H9 (cell line): ENCODE results near the gene CLASP2. TPM values are rescaled to one million over a fixed set of nuclear protein-coding genes. Genes with fewer than 3 reads are reported as not detected.

ENCODE experiments used
- DNase-seq: peaks from one replicate; pipeline ENCODE4 v3.0.0-alpha.2; 2017
- H2AFZ ChIP-seq: one replicate; pipeline ENCODE4 v1.6.1; 2013; ENCODE audit warnings: mild to moderate bottlenecking, low read length, control low read depth, moderate library complexity
- H2AK5ac ChIP-seq: 2 replicates; pipeline ENCODE4 v1.6.1; 2013; ENCODE audit warnings: low read length, control low read depth, mixed read lengths; ENCODE audit not compliant: insufficient read length
- H2BK120ac ChIP-seq: one replicate; pipeline ENCODE4 v1.6.1; 2013; ENCODE audit warnings: low read depth, mild to moderate bottlenecking, low read length, control low read depth, inconsistent platforms; ENCODE audit not compliant: poor library complexity, severe bottlenecking
- H2BK12ac ChIP-seq: 2 replicates; pipeline ENCODE4 v1.6.1; 2013; ENCODE audit warnings: low read length, control low read depth, mixed read lengths, low read depth; ENCODE audit not compliant: insufficient read length
- H2BK15ac ChIP-seq: 2 replicates; pipeline ENCODE4 v1.6.1; 2013; ENCODE audit warnings: low read depth, low read length, control low read depth
- H2BK20ac ChIP-seq: one replicate; pipeline ENCODE4 v1.6.1; 2013; ENCODE audit warnings: low read depth, mild to moderate bottlenecking, low read length, control low read depth, inconsistent platforms; ENCODE audit not compliant: poor library complexity, severe bottlenecking
- H2BK5ac ChIP-seq: 2 replicates; pipeline ENCODE4 v1.6.1; 2013; ENCODE audit warnings: low read length, control low read depth, mixed read lengths; ENCODE audit not compliant: insufficient read length
- H3K14ac ChIP-seq: 2 replicates; pipeline ENCODE4 v1.6.1; 2013; ENCODE audit warnings: low read length, control low read depth; ENCODE audit not compliant: insufficient read depth
- H3K18ac ChIP-seq: 2 replicates; pipeline ENCODE4 v1.6.1; 2013; ENCODE audit warnings: low read depth, mild to moderate bottlenecking, mixed read lengths, low read length, control low read depth; ENCODE audit not compliant: insufficient read length
- H3K23ac ChIP-seq: 2 replicates; pipeline ENCODE4 v1.6.1; 2013; ENCODE audit warnings: low read length, control low read depth, mixed read lengths, low read depth; ENCODE audit not compliant: insufficient read length
- H3K23me2 ChIP-seq: 2 replicates; pipeline ENCODE4 v1.6.1; 2013; ENCODE audit warnings: low read depth, mild to moderate bottlenecking, mixed read lengths, low read length, control low read depth; ENCODE audit not compliant: insufficient read length, poor library complexity, severe bottlenecking
- H3K27ac ChIP-seq: 2 replicates; pipeline ENCODE4 v1.5.1; 2013; ENCODE audit warnings: low read length, control low read depth, mixed read lengths, low read depth; ENCODE audit not compliant: insufficient read length
- H3K27me3 ChIP-seq: 2 replicates; pipeline ENCODE4 v1.6.1; 2013; ENCODE audit warnings: low read length, control low read depth, inconsistent platforms; ENCODE audit not compliant: insufficient read depth
- H3K4ac ChIP-seq: 2 replicates; pipeline ENCODE4 v1.6.1; 2013; ENCODE audit warnings: low read depth, mild to moderate bottlenecking, control low read depth, inconsistent platforms, low read length, moderate library complexity
- H3K4me1 ChIP-seq: 2 replicates; pipeline ENCODE4 v1.6.1; 2013; ENCODE audit warnings: low read length, control low read depth, inconsistent platforms; ENCODE audit not compliant: insufficient read depth
- H3K4me2 ChIP-seq: 2 replicates; pipeline ENCODE4 v1.6.1; 2013; ENCODE audit warnings: low read length, control low read depth, mixed read lengths; ENCODE audit not compliant: insufficient read length, insufficient read depth
- H3K56ac ChIP-seq: 2 replicates; pipeline ENCODE4 v1.6.1; 2013; ENCODE audit warnings: low read depth, mild to moderate bottlenecking, mixed read lengths, low read length, control low read depth; ENCODE audit not compliant: insufficient read length
- H3K79me1 ChIP-seq: 2 replicates; pipeline ENCODE4 v1.6.1; 2013; ENCODE audit warnings: low read depth, mild to moderate bottlenecking, moderate library complexity, low read length, control low read depth, inconsistent platforms; ENCODE audit not compliant: insufficient read depth, poor library complexity, severe bottlenecking
- H3K79me2 ChIP-seq: 2 replicates; pipeline ENCODE4 v1.6.1; 2013; ENCODE audit warnings: low read length, control low read depth, inconsistent platforms; ENCODE audit not compliant: insufficient read depth
- H3K9ac ChIP-seq: 2 replicates; pipeline ENCODE4 v1.6.1; 2013; ENCODE audit warnings: low read length, control low read depth, mixed read lengths; ENCODE audit not compliant: insufficient read length; ENCODE audit errors: extremely low read depth
- H3K9me3 ChIP-seq: one replicate; pipeline ENCODE4 v1.6.1; 2013; ENCODE audit warnings: low read depth, low read length, inconsistent platforms; ENCODE audit not compliant: control insufficient read depth
- H3T11ph ChIP-seq: one replicate; pipeline ENCODE4 v1.6.1; 2013; ENCODE audit warnings: mild to moderate bottlenecking, low read length, control low read depth, inconsistent platforms
- H4K20me1 ChIP-seq: one replicate; pipeline ENCODE4 v1.6.1; 2013; ENCODE audit not compliant: control insufficient read depth, insufficient read length, insufficient read depth
- H4K5ac ChIP-seq: 2 replicates; pipeline ENCODE4 v1.6.1; 2013; ENCODE audit warnings: low read depth, mild to moderate bottlenecking, mixed read lengths, low read length, control low read depth; ENCODE audit not compliant: insufficient read length
- H4K8ac ChIP-seq: replicated peaks from 2 replicates; pipeline ENCODE4 v1.6.1; 2013; ENCODE audit warnings: low read length, control low read depth, mixed read lengths, low read depth; ENCODE audit not compliant: insufficient read length
- H4K91ac ChIP-seq: 2 replicates; pipeline ENCODE4 v1.6.1; 2013; ENCODE audit warnings: low read depth, mild to moderate bottlenecking, moderate library complexity, mixed read lengths, low read length, control low read depth; ENCODE audit not compliant: insufficient read length
- H3K27ac Mint-ChIP-seq, 3 experiments: 2 replicates in 2 of 3; 3 replicates in 1 of 3; pipeline ENCODE4 v1.8.0; 2020 to 2021; ENCODE audit warnings: mixed read lengths in 3 of 3, mild to moderate bottlenecking in 1 of 3, moderate library complexity in 1 of 3
- H3K27me3 Mint-ChIP-seq: 2 replicates; pipeline ENCODE4 v1.8.0; 2021; ENCODE audit warnings: low read depth, mild to moderate bottlenecking, moderate library complexity, mixed read lengths
- H3K36me3 Mint-ChIP-seq, 3 experiments: 2 replicates in 2 of 3; 3 replicates in 1 of 3; pipeline ENCODE4 v1.8.0; 2020 to 2021; ENCODE audit warnings: low read depth in 3 of 3, mixed read lengths in 3 of 3; ENCODE audit not compliant: insufficient read depth in 1 of 3
- H3K4me1 Mint-ChIP-seq, 2 experiments: 2 replicates each; pipeline ENCODE4 v1.8.0; 2020; ENCODE audit warnings: mixed read lengths in 2 of 2
- H3K4me3 Mint-ChIP-seq, 2 experiments: 2 replicates in 1 of 2; 3 replicates in 1 of 2; pipeline ENCODE4 v1.8.0; 2020 to 2021; ENCODE audit warnings: mild to moderate bottlenecking in 2 of 2, mixed read lengths in 2 of 2, moderate library complexity in 1 of 2
- H3K9me3 Mint-ChIP-seq, 2 experiments: 2 replicates in 1 of 2; 3 replicates in 1 of 2; pipeline ENCODE4 v1.8.0; 2020; ENCODE audit warnings: mild to moderate bottlenecking in 2 of 2, mixed read lengths in 2 of 2, moderate library complexity in 1 of 2
- WGBS: extraction: QIAGEN DNeasy Blood & Tissue Kit; methylation state at CpG from one replicate; pipeline ENCODE4 v1.1.7; 2013; ENCODE audit warnings: missing lambda C conversion rate, low lambda C conversion rate, mixed read lengths; ENCODE audit not compliant: insufficient read length; ENCODE audit errors: extremely low coverage; 5-methylcytosine and 5-hydroxymethylcytosine counted together
- total RNA-seq: library from RNA; stranded (reverse); gene quantifications from 2 replicates; pipeline ENCODE4 v1.2.1, GENCODE V29; 2021
- TF ChIP-seq, protein P1 (sequence below): fragments of 200-600 bp; sonication (generic); conservative IDR thresholded peaks from 3 replicates; pipeline ENCODE4 v1.8.0; 2021; ENCODE audit warnings: antibody characterized with exemption, mild to moderate bottlenecking

The CLASP2 gene
- total RNA-seq, 1 experiment from 2014 or later, result 60.5 TPM

DNA sequence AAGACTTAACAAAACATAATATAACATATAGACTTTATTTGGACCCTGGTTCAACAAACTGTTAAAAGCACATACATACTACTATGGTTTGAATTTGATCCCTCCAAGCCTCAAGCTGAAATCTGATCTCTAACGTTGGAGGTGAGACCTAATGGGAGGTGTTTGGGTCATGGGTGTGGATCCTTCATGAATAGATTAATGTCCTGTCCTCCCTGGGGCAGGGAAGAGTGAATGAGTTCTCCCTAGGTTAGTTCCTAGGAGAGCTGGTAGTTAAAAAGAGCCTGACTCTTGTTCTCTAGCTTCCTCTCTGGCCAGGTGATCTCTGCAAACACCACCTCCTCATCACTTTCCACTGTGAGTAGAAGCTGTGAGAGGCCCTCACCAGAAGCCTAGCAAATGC, 36.4 kb downstream of the CLASP2 start:
- Histone ChIP-seq H2BK15ac (no peak overlapping the region), H4K5ac (no peak overlapping the region), H2AK5ac (no peak overlapping the region), H3K4me1 (no peaks in the 10 kb centered on the region), H2BK120ac (no peak overlapping the region), H3K9me3 (no peaks in the 10 kb centered on the region), H3K56ac (no peak overlapping the region), H3K79me2 (no peaks in the 10 kb centered on the region), H2BK5ac (no peak overlapping the region), H3T11ph (no peak overlapping the region), H3K27me3 (no peaks in the 10 kb centered on the region), H3K14ac (no peak overlapping the region), H2AFZ (no peak overlapping the region), H2BK20ac (no peak overlapping the region), H3K79me1 (no peaks in the 10 kb centered on the region), H3K23me2 (no peaks in the 10 kb centered on the region), H4K20me1 (no peaks in the 10 kb centered on the region), H3K4me2 (no peak overlapping the region), H3K9ac (no peak overlapping the region), H3K27ac (no peak overlapping the region), H4K8ac (no peak overlapping the region), H3K18ac (no peak overlapping the region), H2BK12ac (no peak overlapping the region), H4K91ac (no peak overlapping the region), H3K4ac (no peak overlapping the region), H3K23ac (no peak overlapping the region)
- Mint-ChIP-seq H3K36me3 (peaks cover 35 to 64% (median 62%) of the 10 kb centered on the region in 3 experiments), H3K4me1 (peaks cover 4% of the 10 kb centered on the region in 2 experiments), H3K27me3 (no peaks in the 10 kb centered on the region), H3K4me3 (no peak overlapping the region), H3K9me3 (peaks cover 15 to 17% of the 10 kb centered on the region in 2 experiments), H3K27ac (peak overlapping the region in 2 of 3 experiments; percentile 84 to 91; a peak in 2 of 7 replicates)
- no CpG with 5 or more reads among the region's 1 CpG for WGBS
- TF ChIP-seq, protein P1, sequence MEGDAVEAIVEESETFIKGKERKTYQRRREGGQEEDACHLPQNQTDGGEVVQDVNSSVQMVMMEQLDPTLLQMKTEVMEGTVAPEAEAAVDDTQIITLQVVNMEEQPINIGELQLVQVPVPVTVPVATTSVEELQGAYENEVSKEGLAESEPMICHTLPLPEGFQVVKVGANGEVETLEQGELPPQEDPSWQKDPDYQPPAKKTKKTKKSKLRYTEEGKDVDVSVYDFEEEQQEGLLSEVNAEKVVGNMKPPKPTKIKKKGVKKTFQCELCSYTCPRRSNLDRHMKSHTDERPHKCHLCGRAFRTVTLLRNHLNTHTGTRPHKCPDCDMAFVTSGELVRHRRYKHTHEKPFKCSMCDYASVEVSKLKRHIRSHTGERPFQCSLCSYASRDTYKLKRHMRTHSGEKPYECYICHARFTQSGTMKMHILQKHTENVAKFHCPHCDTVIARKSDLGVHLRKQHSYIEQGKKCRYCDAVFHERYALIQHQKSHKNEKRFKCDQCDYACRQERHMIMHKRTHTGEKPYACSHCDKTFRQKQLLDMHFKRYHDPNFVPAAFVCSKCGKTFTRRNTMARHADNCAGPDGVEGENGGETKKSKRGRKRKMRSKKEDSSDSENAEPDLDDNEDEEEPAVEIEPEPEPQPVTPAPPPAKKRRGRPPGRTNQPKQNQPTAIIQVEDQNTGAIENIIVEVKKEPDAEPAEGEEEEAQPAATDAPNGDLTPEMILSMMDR, result no peak
- DNase-seq, result no peak
